Transverse colon (tissue), 4 donors: ENCODE measurements around the gene MEIOC. TPM values are rescaled to one million over a fixed set of nuclear protein-coding genes. Genes with fewer than 3 reads are reported as not detected.

Experiments used
- DNase-seq: peaks from one replicate; pipeline ENCODE4 v3.0.0-alpha.2; 2019
- H3K27ac ChIP-seq, 4 donors: fragments of 200-600 bp; sonication (generic); 2 replicates each; pipeline ENCODE4 v1.5.1; 2016 to 2018; ENCODE audit warnings: inconsistent platforms in 4 of 4
- H3K27me3 ChIP-seq: fragments of 200-600 bp; sonication (generic); 2 replicates; pipeline ENCODE4 v1.5.1; 2017; ENCODE audit warnings: inconsistent platforms
- H3K36me3 ChIP-seq, 4 donors: fragments of 200-600 bp; sonication (generic); 2 replicates each; pipeline ENCODE4 v1.5.1; 2017 to 2019; ENCODE audit warnings: inconsistent platforms in 4 of 4
- H3K4me1 ChIP-seq, 4 donors: fragments of 200-600 bp; sonication (generic); 2 replicates each; pipeline ENCODE4 v1.5.1; 2017 to 2020; ENCODE audit warnings: inconsistent platforms in 4 of 4
- H3K4me3 ChIP-seq, 4 donors: fragments of 200-600 bp; sonication (generic); 1 replicate in 1 of 4; 2 replicates in 3 of 4; pipeline versions ENCODE4 v1.5.1 to v1.6.1; 2017 to 2019; ENCODE audit warnings: inconsistent platforms in 4 of 4
- H3K9me3 ChIP-seq, 2 donors: fragments of 200-600 bp; sonication (generic); 2 replicates each; pipeline ENCODE4 v1.5.1; 2017 to 2019; ENCODE audit warnings: inconsistent platforms in 2 of 2
- EP300 ChIP-seq: sonication (generic); formaldehyde crosslinking; IDR thresholded peaks from one replicate; pipeline ENCODE4 v1.6.1; 2017; ENCODE audit warnings: antibody characterized with exemption, low read depth
- POLR2A ChIP-seq: fragments of 450-650 bp; IDR thresholded peaks from one replicate; pipeline ENCODE4 v1.6.1; 2016; ENCODE audit warnings: antibody characterized with exemption, mild to moderate bottlenecking, moderate library complexity
- POLR2AphosphoS5 ChIP-seq, 3 donors: sonication (generic); formaldehyde crosslinking; IDR thresholded peaks; one replicate each; pipeline ENCODE4 v1.6.1; 2016; ENCODE audit warnings: antibody characterized with exemption in 3 of 3
- WGBS, 2 donors: methylation state at CpG; one replicate each; pipeline ENCODE4 v1.1.5; 2018; ENCODE audit warnings: low coverage in 1 of 2; 5-methylcytosine and 5-hydroxymethylcytosine counted together
- in situ Hi-C, 4 donors: fragments of 200-750 bp; cut with MboI; loops; one replicate each; pipeline versions ENCODE4 v1.15.0 to v1.15.1; 2017; ENCODE audit warnings: low sequenced_read_pairs in 3 of 4, low pct_ligation_motif_present in 1 of 4, low pct_unique_long_range_greater_than_20kb in 1 of 4
- intact Hi-C: fragments of 100-400 bp; cut with DNase I; formaldehyde crosslinking; loops from one replicate; pipeline ENCODE4 v1.15.1; 2023; ENCODE audit warnings: low total_unique reads
- total RNA-seq, 4 donors: library from RNA; depleted of rRNA; stranded (reverse); fragments of >200 nt; gene quantifications; one replicate each; pipeline ENCODE4 v1.1.0, GENCODE V29; 2016
- TF ChIP-seq, protein P1 (sequence below), 5 experiments: fragments of 200-600 bp in 3 of 5; fragments of 450-650 bp in 2 of 5; sonication (generic) in 3 of 5; IDR thresholded peaks; 1 replicate in 2 of 5; 2 replicates in 3 of 5; pipeline ENCODE4 v1.5.1; 2016 to 2017; ENCODE audit warnings: antibody characterized with exemption in 5 of 5, inconsistent platforms in 3 of 5, mild to moderate bottlenecking in 2 of 5, moderate library complexity in 1 of 5

Gene MEIOC
- total RNA-seq, 4 donors from 2014 or later, result not detected

GRCh38 chr17:44652727-44653126 lies 3.5 kb upstream of the MEIOC start:
- intact Hi-C loops (no loop called here), in situ Hi-C loops (no loop called here)
- Histone ChIP-seq H3K27me3 (peaks cover 71% of the 10 kb centered on the region), H3K36me3 (no peaks in the 10 kb centered on the region), H3K27ac (no peak overlapping the region), H3K9me3 (no peaks in the 10 kb centered on the region), H3K4me1 (peaks cover 0 to 6% (median 2%) of the 10 kb centered on the region in 4 donors), H3K4me3 (no peak overlapping the region)
- 74 to 86% methylated on average over 8 of the region's 8 CpGs for WGBS, 2 donors
- no peak for DNase-seq
- TF ChIP-seq EP300, result no peak
- TF ChIP-seq POLR2A, result no peak
- TF ChIP-seq POLR2AphosphoS5 (IDR thresholded peaks at IDR 0.05), result no peak
- TF ChIP-seq, protein P1, sequence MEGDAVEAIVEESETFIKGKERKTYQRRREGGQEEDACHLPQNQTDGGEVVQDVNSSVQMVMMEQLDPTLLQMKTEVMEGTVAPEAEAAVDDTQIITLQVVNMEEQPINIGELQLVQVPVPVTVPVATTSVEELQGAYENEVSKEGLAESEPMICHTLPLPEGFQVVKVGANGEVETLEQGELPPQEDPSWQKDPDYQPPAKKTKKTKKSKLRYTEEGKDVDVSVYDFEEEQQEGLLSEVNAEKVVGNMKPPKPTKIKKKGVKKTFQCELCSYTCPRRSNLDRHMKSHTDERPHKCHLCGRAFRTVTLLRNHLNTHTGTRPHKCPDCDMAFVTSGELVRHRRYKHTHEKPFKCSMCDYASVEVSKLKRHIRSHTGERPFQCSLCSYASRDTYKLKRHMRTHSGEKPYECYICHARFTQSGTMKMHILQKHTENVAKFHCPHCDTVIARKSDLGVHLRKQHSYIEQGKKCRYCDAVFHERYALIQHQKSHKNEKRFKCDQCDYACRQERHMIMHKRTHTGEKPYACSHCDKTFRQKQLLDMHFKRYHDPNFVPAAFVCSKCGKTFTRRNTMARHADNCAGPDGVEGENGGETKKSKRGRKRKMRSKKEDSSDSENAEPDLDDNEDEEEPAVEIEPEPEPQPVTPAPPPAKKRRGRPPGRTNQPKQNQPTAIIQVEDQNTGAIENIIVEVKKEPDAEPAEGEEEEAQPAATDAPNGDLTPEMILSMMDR (IDR thresholded peaks at IDR 0.05), result no peak

DNA sequence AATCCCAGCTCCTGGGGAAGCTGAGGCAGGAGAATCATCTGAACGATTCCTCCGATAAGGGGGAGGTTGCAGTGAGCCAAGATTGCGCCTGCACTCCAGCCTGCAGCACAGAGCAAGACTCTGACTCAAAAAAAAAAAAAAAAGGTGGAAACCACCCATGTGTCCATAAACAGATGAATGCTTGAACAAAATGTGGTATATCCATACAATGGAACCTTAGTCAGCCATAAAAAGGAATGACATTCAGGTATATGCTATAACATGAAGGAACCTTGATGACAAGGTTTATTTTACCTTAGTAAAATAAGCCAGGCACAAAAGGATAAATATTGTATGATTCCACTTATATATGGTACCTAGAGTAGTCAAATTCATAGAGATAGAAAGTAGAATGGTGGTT lies 2.9 kb upstream of the MEIOC start:
- no peak overlapping the region for H3K4me3 ChIP-seq
- DNase-seq, result no peak
- WGBS, 2 donors, result 91 to 95% methylated on average over 3 of the region's 3 CpGs
- intact Hi-C loops (no loop called here), in situ Hi-C loops (no loop called here)
- H3K27me3 ChIP-seq, result peaks cover 77% of the 10 kb centered on the region
- H3K36me3 ChIP-seq, result no peaks in the 10 kb centered on the region
- no peaks in the 10 kb centered on the region for H3K9me3 ChIP-seq
- peaks cover 0 to 6% (median 2%) of the 10 kb centered on the region in 4 donors for H3K4me1 ChIP-seq
- TF ChIP-seq POLR2A, result no peak
- no peak for TF ChIP-seq EP300
- no peak overlapping the region for H3K27ac ChIP-seq

- 44 to 56% methylated on average over 1 of the region's 1 CpG for WGBS, 2 donors
- Histone ChIP-seq H3K4me1 (peaks cover 0 to 6% (median 2%) of the 10 kb centered on the region in 4 donors), H3K36me3 (no peaks in the 10 kb centered on the region), H3K27ac (no peak overlapping the region), H3K4me3 (no peak overlapping the region), H3K27me3 (peaks cover 81% of the 10 kb centered on the region), H3K9me3 (no peaks in the 10 kb centered on the region)
- intact Hi-C loops, result no loop called here
- DNase-seq, result no peak
- TF ChIP-seq, protein P1 (IDR thresholded peaks at IDR 0.05), result no peak
- TF ChIP-seq POLR2AphosphoS5 (IDR thresholded peaks at IDR 0.05), result no peak
- TF ChIP-seq EP300, result no peak
- no peak for TF ChIP-seq POLR2A
- in situ Hi-C loops, result no loop called here
Observed at GRCh38 chr17:44653954-44654353, 2.3 kb upstream of the MEIOC start.

DNA sequence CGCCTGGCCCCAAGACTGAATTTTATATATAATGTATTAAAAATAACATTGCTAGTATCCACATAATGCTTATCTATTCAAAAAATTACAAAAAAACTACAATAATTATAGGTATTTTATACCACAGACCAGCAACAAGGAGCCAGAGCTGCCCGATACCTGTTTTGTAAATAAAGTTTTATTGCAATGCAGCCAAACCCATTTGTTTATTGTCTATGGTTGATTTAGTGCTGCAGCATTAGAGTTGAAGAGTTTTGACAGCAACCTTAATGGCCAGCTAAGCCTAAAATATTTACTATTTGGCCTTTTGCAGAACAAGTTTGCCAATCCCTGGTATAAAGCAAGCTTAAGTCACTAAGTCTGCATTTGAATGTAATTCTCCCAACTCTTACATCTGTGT lies 5.6 kb downstream of the MEIOC start:
- no peak for DNase-seq
- in situ Hi-C loops, result no loop called here
- 88 to 93% methylated on average over 2 of the region's 2 CpGs for WGBS, 2 donors
- no peak overlapping the region for H3K27ac ChIP-seq
- H3K27me3 ChIP-seq, result peaks cover 27% of the 10 kb centered on the region
- H3K36me3 ChIP-seq, result no peaks in the 10 kb centered on the region
- H3K4me3 ChIP-seq, result no peak overlapping the region
- H3K9me3 ChIP-seq, result no peaks in the 10 kb centered on the region
- no peaks in the 10 kb centered on the region for H3K4me1 ChIP-seq
- TF ChIP-seq POLR2A (no peak), POLR2AphosphoS5 (IDR thresholded peaks at IDR 0.05) (no peak), EP300 (no peak)
- TF ChIP-seq, protein P1 (IDR thresholded peaks at IDR 0.05), result no peak
- intact Hi-C loops, result no loop called here

DNA sequence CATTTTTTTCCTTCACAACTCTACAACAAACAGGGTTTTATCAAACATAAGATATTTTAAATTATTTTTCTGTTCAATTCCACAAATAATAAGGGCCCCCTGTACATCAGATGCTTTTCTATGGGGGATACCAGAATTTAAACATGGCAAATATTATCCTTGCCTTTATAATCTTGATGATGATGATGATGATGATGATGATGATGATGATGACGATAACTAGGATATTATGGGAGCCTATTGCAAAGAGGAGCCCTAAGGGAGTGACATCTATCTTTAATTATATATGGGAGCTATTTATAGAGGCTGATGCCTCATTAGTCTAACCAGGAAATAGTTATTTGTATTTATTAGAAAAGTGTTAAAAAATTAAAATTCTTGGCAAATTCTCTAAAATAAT lies 6.8 kb downstream of the MEIOC start:
- Histone ChIP-seq H3K4me1 (no peaks in the 10 kb centered on the region), H3K36me3 (no peaks in the 10 kb centered on the region), H3K4me3 (no peak overlapping the region), H3K27ac (no peak overlapping the region), H3K9me3 (no peaks in the 10 kb centered on the region), H3K27me3 (peaks cover 15% of the 10 kb centered on the region)
- intact Hi-C loops, result no loop called here
- in situ Hi-C loops, result no loop called here
- no peak for TF ChIP-seq POLR2A
- TF ChIP-seq, protein P1 (IDR thresholded peaks at IDR 0.05), result no peak
- TF ChIP-seq POLR2AphosphoS5 (IDR thresholded peaks at IDR 0.05), result no peak
- no peak for TF ChIP-seq EP300
- DNase-seq, result no peak
- WGBS, 2 donors, result 76 to 100% methylated on average over 1 of the region's 1 CpG
